ENCODE data around the gene PPP4R1. TPM values are rescaled to one million over a fixed set of nuclear protein-coding genes. Genes with fewer than 3 reads are reported as not detected.
A peak's percentile ranks its signal among the peaks of the same experiment; 100 is the strongest.
"Not testable (repeated sequence)": the region's sequence is repeated elsewhere in the genome, so short reads cannot be mapped to it uniquely, and the experiment has no call there.

The PPP4R1 gene
- total RNA-seq, 1 donor from 2014 or later, result 156 TPM

DNA sequence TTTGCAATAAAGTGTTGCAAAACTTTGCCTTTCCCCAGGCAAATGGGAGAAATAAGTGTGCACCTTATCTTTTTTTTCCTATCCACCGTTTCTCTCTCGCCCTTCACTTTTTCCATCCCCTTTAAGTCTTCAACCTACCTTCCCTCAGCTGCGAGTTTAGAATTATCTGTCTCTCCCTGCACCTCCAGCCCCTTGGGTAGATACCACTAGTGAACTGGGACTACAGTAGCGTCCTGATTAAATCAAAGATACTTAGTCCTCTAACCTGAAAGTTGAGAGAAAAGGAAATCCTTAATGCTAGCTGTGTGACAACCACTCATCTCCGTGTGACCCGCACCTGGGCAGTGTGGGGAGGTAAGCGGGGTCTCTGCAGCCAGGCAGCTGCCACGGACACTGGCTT lies 16.1 kb upstream of the PPP4R1 start:
- no peak for DNase-seq (ENCODE audit: low spot score)

DNA sequence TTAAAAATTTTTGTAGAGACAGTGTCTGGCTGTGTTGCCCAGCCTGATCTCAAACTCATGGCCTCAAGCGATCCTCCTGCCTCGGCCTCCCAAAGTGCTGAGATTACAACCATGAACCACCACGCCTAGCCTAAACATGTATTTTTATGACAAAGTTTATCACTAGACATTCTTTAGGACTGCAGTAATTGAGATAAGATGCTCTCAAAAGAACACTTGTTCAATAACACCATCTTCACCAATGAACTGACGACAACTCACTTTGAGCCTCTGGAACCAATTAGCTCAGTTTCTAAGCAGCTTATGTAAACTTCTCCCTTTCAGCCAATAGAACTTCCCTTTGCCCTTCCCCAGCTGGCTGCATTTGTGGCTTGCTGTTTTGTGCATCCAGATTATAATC lies 15.3 kb upstream of the PPP4R1 start:
- DNase-seq (ENCODE audit: low spot score), result no peak

GRCh38 chr18:9628984-9629383 lies 14.6 kb upstream of the PPP4R1 start:
- no peak for DNase-seq (ENCODE audit: low spot score)

GRCh38 chr18:9627642-9628041 lies 13.3 kb upstream of the PPP4R1 start:
- no peak for DNase-seq (ENCODE audit: low spot score)

- DNase-seq (ENCODE audit: low spot score), result no peak
These were observed 5.6 kb upstream of the PPP4R1 start for GRCh38 chr18:9619990-9620389.

DNA sequence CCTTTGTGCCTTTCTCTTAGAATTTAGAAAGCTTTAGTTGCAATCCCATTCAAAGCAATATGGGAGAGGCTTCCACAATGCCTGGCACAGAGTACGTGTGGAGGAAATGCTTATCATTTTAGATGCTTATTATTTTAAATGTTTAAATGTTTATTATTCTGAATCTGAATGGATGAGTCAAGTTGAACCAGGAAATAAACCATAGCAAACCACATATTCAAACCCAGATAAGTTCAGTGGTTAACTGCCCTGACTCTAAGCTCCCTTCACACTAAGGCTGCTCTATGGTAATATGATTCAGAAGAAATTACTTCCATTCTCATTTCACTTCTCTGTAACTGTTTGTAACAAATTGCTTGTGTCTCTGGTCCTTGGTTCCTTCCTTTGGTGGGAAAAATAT lies 5.2 kb upstream of the PPP4R1 start:
- DNase-seq (ENCODE audit: low spot score), result no peak

DNA sequence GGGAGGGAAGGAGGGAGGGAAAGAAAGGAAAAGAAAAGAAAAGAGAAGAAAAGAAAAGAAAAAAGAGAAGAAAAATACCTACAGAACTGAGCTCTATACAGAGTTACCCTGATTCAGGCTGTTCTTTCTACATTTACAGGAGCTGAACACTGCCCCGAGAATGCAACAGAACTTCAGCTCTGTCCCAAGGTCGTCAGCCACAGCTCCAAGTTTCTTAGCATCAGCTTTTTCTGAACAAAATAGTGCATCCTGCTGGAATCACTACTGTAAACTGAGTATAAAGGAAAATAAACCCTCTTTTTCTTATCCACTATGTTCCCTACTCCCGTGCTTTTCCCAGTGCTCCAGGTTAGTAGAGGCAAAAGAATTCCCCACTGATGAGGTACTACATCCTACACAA lies 4.7 kb upstream of the PPP4R1 start:
- DNase-seq (ENCODE audit: low spot score), result no peak

- DNase-seq (ENCODE audit: low spot score), result no peak
These were observed 2.7 kb upstream of the PPP4R1 start for GRCh38 chr18:9617006-9617542.

DNA sequence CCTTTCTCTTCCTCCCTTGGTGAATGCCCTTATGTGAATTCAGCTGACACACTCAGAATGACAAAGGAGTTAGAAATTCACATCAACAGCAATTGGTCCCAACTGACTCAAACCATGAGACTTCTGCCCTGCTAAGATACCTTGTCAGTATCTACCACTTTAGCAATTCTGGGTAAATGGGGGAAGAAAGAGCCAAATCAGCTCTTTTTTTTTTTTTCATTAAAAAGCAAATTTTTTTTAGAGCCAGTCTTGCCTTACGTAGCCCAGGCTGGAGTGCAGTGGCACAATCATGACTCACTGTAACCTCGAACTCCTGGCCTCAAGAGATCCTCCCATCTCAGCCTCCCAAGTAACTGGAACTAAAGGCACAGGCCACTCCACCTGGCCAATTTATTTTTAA lies 1.7 kb upstream of the PPP4R1 start:
- DNase-seq (ENCODE audit: low spot score), result no peak

GRCh38 chr18:9615280-9615797 lies 980 bp upstream of the PPP4R1 start:
- DNase-seq (ENCODE audit: low spot score), result no peak

GRCh38 chr18:9613550-9614400 lies 584 bp downstream of the PPP4R1 start:
- DNase-seq (ENCODE audit: low spot score), result peak; percentile 71

- DNase-seq (ENCODE audit: low spot score), result no peak
These were observed 1.4 kb downstream of the PPP4R1 start for GRCh38 chr18:9612977-9613376.

DNA sequence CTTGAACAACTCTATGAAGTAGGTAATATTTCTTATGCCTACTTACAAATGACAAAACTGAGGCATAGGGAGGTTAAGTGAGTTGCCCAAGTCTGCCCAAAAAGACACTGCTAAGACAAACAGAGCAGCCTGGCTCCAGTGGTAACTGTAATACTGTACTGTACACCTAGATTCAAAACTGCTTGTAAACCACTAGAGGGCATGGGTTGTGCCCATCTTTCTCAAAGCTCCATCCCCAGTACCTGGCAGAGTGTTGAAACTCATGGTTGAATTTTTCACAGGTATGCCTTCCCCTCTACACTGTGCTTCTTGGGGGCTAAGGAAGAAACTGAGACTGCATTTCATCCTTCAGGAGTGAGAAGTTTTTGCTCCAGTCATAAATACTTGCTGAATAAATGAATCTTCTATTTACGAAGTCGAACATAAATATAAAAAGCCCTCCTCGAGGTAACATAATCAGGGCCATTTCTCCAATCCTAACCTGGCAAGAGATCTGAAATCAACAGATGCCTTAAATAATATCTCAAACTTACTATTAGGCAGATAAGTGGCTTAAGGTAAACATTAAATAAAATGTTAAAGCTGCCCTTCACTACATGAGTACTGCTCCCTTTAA lies 2.0 kb downstream of the PPP4R1 start:
- DNase-seq (ENCODE audit: low spot score), result no peak

GRCh38 chr18:9609190-9609589 lies 5.2 kb downstream of the PPP4R1 start:
- no peak for DNase-seq (ENCODE audit: low spot score)

- no peak for DNase-seq (ENCODE audit: low spot score)
These were observed 5.6 kb downstream of the PPP4R1 start for GRCh38 chr18:9608728-9609127.

DNA sequence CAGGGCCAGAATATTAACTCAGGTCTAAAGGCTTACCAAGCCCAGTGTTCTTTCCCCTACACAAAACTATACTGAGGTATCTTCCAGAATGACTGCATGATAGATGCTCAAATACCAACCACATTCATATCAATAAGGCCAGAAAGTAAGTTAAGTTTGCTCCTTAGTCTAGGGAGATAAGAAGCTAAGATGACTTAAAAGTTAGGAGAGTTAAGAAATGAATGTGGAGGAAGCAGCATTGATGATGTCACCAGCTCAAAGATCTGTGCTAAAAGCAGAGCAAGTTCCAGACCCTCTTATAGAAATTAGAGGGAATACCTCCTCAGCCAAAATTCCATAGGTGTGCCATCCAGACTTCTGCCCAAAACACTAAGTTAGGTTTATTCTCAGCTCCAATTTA lies 6.1 kb downstream of the PPP4R1 start:
- DNase-seq (ENCODE audit: low spot score), result no peak

DNA sequence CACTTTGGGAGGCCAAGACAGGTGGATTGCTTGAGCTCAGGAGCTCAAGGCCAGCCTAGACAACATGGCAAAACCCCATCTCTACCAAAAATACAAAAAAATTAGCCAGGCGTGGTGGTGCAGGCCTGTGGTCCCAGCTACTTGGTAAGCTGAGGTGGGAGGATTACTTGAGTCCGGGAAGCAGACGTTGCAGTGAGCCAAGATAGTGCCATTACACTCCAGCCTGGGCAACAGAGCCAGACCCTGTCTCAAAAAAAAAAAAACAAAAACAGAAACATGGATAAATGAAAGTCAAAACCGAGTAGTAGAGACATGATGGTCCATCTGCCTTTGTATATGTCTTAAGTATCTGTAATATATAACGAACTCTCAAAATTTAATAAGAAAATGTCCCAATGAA lies 7.2 kb downstream of the PPP4R1 start:
- DNase-seq (ENCODE audit: low spot score), result not testable (repeated sequence)

DNA sequence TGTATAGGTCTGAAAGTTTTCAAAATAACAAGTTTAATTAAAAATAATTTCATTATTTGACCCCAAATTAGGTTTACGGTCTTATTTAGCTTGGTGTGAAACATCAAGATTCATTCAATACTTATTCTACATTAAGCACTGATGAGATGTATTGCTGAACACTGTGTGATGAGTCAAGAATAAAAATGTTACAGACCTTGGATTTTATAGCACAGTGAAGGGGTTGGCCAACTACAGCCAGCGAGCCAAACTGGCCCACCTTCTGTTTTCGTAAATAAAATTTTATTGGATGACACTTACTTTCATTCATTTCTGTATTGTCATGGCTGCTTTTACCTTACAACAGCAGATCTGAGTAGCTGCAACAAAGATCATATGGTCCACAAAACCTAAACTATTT lies 8.3 kb downstream of the PPP4R1 start:
- no peak for DNase-seq (ENCODE audit: low spot score)

DNA sequence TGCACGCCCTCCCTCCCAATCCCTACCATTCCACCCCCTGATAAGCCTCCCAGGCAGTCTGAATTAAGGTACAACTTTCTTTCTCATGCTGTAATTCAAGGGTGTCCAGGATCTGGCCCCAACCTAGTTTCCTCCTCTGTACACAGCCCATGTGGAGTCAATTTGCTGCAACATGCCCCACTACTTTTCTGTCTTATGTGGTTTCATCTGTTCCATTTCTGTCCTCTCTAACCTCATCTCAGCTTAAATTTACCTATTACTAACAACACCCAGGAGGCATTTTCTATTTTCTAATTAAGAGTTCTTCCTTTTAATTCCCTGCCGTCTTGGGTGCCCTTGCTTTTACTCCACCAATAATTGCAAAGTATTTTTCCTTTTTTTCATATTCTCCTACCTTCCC lies 10.0 kb downstream of the PPP4R1 start:
- DNase-seq (ENCODE audit: low spot score), result no peak

DNA sequence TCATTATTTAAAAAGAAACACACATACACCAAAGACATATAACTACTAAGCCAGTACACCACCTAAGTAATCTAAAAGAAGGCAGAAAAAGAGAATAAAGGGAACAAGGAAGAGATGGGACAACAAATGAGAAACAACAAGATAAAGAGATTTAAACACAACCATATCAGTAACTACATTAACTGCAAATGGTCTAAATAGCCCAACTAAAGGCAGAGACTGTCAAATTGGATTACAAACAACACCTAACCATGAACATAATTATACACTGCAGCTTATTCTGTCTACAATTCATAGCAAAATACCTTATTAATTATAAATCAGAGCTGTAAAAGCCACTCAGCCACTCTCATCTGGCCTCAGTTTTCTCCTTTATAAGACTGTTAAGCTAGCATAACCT lies 15.0 kb downstream of the PPP4R1 start:
- DNase-seq (ENCODE audit: low spot score), result no peak

DNA sequence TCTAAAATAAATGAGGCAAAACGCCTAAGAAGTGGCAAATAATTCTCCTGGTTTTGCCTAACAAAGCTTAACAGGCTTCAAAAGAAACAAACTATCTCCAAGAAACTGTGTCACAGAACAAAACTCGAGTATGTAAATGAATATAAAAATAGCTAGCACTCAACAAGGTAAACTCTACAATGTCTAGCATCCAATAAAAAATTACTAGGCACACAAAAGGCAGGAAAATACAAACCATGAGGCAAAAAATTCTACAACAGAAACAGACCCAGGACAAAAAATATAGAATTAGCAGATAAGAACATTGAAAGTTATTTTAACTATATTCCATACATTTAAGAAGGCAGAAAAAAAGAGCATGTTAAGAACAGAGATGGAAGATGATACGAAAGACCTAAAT lies 16.8 kb downstream of the PPP4R1 start:
- DNase-seq (ENCODE audit: low spot score), result no peak

DNA sequence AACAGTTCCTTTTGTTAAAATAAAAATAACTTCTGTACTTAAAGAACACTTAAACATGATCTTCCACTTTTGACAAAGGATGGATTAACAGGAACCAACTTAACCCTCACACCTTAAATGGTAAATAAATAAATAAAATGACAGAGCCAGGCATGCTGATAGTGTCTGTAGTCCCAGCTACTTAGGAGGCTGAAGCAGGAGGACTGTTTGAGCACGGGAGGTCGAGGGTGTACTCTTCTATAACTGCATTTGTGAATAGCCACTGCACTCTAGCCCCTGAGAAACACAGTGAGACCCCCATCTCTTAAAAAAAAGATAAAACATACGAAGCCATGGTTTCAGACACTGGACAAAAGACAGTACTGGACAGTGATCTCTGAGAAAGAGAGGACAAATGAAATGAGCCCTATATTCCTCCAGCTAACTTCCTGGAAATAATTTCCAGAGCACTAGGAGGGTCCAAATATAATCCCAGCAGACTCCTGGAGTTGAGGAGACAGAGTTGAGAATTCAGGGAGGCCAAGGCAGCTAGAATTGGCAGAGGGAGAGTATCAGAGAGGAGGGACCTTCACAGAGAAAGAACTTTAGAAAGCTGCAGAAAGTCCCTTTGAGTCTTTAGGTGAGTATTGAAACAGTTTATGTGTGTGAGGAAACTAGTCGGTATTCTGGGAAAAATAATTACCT lies 17.4 kb downstream of the PPP4R1 start:
- no peak for DNase-seq (ENCODE audit: low spot score)
